GM19438 (cell line): ENCODE measurements around the gene GALNT6.
"Not testable (repeated sequence)": the region's sequence is repeated elsewhere in the genome, so short reads cannot be mapped to it uniquely, and the experiment has no call there.

Experiments used
- ATAC-seq: cut with Tn5 transposase; IDR thresholded peaks from one replicate; pipeline ENCODE4 v1.9.1; 2021; ENCODE audit warnings: low read depth; ENCODE audit not compliant: unreplicated experiment

Gene GALNT6

DNA sequence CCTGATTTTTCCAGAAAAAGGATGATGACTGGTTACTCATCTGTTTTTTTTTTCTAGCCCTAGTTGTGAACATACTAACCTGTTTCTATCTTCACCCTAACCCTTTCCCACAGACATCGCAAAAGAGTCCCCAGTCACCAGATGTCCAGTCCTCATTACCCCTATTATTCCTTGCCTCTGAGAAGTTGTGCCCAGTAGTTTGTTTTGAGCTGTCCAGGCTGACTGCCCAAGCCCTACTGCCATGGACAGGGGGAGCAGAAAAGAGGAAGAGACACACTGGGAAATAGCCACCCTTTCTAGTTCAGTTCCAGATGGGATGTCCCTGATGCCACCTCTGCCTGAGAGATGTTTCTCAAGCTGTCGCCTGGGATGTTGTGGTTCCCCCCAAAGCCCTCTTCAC is 30.9 kb downstream of the GALNT6 start:
- ATAC-seq: no peak

DNA sequence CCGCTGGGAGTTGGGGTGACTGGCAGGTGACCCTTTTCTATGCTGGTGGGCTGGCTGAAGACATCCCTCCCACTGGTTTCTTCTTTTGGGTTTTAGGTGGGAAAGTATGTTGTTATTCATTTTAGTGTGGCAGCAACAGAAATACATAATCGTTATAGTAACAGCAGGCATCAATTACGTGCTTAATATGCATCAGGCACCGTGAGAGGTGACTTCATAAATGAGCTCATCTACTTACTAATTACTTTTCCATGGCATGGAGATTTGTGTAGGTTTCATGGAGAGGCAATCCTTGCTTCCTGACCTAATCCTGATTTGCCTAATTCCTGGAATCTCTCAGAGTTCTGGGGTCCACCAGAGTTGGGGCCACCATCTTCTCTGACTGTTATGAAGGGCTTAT is 31.4 kb downstream of the GALNT6 start:
- ATAC-seq: no peak

DNA sequence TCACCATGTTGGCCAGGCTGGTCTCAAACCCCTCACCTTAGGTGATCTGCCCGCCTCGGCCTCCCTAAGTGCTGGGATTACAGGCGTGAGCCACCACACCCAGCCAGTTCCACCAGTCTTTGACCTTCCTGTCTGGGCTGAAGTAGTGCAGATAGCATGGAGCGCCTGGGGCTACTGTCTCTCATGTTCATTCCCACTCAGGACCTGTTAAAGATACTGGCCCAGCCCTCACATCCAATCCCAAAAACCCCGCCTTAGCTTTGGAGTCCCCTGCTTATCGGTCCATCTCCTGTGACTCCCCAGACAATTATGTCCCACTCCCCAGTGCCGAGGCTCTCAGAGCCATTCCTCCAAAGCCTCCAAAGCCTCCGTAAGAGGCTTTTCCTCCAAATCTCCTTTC is 32.7 kb downstream of the GALNT6 start:
- ATAC-seq: no peak

DNA sequence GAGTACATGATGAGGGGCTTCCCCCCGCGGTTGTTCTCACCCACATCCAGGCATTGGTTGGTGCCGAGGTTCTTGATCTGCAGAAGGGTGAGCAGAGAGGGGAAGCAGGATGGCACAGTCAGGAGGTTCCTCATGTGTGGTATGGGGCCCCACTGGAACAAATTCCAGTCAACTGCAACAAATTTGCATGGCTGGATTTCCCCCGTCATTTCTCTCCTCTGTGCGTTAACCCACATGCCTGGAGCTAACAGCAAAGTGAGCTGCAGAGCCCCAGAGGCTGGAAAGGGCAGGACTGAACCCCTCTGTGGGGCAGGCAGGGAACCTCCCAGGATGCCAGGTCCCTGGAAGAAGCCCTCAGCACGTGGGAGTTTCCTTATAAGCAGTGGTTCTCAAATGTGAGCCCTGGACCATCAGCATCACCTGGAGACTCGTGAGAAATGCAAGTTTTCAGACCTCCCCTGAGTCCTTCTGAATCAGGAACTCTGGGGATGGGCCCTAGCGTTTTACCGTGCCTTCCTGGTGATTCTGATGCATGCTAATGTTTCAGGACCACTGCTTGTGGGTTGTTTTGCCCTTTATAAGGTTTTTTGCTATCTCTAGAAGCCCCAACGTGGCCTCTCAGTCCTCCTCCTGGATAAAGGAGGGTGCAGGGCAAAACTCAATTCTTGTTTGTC is 33.7 kb downstream of the GALNT6 start:
- no peak for ATAC-seq

DNA sequence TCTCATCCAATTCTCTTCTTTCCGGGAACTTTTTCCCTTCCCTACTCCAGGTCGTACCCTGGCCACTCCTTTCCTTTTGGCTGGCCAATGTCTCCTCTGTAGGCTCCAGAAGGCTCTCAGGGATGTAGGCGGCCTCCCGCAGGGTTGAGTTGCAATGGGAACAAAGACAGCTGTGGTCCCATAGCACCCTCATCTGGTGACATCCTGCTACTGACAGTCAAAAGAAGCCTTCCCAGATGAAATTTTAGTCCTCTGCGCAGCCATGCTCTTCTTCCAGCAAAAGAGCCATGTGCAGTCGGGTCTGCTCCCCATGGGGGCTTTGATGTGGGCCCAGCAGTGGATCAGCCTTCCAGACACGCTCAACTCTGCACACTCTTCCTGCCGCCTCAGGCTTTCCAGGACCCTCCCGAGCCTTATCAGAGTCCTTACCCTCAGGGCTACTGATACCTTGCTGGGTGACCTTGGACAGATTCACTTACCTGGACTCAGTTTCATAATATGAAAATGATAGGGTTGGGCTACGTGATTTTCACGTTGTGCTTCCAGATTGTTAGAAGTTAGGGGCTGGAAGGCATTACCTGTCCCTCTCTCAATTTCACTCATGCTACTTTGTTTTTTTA is 39.2 kb downstream of the GALNT6 start:
- ATAC-seq: no peak

DNA sequence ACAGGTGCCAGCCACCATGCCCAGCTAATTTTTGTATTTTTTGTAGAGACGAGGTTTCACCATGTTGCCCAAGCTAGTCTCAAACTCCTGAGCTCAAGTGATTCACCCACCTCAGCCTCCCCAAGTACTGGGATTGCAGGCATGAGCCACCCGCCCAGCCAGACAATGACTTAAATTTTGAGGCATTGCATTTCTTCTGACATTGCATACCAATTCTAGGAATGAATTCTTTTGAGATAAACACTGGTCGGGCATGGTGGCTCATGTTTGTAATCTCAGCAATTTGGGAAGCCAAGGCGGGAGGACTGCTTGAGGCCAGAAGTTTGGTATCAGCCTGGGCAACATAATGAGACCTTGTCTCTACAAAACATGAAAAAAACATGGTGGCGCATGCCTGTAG is 42.2 kb downstream of the GALNT6 start:
- ATAC-seq: no peak

DNA sequence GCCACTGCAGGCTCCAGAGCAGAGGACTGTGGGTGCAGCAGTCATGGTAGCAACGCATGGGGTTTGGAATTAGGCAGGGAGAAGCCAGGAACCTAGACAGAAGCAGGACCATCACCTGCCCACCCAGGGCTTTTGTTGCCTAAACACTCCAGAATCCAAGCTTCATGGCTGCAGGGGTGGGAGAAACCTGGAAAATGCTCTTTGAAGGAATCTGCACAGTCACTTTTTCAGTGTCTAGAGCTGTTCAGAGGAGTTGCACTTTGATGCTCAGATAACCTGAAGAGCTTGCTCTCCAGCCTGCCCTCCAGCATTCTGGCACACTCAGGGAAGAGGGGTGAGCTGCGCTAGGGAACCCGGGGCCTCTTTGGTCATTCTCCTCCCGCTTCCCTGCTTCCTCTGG is 43.1 kb downstream of the GALNT6 start:
- no peak for ATAC-seq

DNA sequence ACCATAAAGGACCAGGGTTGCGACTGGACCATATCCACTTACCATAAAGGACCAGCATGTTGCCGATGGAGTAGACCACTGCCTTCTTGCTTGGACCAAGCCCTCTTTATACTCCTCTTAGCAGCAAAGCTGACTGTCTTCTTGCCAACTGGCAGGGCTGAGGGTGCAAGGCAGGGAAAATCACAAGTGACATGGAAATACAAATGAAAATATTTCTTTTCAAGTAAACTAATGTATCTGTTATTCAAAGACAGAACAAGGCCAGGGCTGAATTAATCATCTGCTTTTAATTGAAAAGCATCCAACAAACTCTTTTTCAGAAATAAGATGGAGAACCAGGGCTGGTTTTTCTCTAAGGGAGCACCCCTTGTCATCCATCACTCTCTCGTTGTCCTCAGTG is 44.6 kb downstream of the GALNT6 start, which contains the start of gene CELA1:
Gene CELA1 (minus strand): TSS at position 99 of the 400 bp plus-strand sequence. CDS start 41 bp downstream, at position 58.
- no peak for ATAC-seq

DNA sequence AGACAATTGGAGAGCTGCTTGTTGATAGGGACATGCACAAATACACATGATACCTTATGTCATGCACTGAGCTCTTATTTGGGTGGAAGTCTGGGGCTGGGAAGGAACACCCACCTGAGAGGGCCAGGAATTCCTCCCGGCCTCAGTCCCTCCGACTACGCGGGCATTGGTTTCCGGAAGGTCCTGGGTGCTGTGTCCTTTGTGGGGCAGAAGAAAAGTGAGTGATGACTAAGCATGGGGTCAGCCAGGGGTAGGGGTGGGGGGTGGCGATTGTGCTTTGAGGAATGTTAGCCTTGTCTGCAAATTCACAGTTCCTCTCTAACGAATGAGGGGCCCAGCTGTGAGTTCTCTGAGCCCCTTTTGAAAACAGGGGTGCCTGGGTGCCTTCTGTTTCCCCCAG is 45.5 kb downstream of the GALNT6 start:
- no peak for ATAC-seq

DNA sequence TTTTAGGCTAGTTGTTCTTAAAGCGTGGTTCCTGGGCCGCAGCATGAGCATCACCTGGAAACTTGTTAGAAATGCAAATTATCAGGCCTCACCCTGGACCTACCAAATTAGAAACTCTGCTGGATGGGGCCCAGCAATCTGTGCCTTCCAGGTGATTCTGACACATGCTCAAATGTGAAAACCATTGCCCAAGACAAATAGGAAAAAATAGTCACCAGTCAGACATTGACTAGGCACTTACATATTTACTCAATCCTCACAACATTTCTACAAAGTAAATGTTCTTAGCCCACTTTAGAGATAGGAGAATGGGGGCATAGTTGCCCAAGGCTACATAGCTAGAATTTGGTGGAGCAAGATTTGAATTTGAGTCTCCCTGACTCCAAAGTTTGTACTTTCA is 48.0 kb downstream of the GALNT6 start:
- ATAC-seq: no peak

DNA sequence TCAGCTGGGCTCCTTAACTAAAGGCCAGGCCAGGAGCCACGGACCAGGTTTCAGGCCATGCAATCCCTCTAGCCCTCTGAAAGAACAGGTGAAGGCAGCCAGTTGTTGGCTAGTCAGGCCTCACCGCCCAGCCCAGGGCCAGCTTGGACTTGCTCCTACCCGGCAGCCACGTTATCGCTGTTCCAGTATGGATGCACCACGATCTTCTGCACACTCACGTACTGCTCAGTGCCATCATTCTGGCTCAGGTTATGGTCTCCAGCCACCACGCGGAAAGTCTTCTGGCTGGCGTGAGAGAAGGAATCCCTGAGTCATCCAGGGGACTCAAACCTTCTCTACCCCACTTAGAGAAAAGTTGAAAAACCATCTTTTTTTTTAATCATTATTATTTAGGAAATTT is 48.8 kb downstream of the GALNT6 start:
- no peak for ATAC-seq

DNA sequence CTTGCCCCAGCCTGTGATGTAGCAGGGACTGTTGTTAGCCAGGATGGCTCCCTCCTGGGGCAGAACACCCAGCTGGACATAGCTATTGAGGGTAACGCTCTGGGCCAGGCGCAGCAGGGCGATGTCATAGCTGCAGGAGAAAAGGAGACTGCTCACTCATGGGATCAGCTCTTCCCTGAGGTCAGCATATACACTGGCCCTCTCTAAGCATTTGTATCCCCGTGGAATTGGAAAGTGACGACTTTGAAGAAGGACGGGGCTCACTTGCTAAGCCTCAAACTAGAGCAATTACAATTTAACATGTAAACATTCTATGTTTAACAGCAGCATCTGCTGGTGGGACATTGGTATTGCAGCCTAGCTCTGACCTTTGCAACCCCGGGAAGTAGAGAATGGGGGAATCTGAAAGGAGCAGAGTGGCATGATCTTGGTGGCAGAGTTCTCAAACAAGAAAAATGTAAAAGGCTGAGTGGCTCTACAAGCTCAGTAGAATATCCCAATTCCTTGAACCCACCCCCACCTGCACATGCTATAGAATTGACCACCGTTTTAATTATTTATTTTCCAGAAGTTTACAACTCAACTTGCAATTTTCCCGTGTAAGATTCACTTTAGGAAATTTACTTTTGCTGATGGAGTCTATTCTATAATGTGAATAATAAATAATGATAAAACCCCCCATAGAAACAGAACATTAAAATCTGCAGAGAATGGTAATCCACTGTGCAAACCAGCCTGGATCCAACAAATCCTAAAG is 49.8 kb downstream of the GALNT6 start:
- no peak for ATAC-seq

DNA sequence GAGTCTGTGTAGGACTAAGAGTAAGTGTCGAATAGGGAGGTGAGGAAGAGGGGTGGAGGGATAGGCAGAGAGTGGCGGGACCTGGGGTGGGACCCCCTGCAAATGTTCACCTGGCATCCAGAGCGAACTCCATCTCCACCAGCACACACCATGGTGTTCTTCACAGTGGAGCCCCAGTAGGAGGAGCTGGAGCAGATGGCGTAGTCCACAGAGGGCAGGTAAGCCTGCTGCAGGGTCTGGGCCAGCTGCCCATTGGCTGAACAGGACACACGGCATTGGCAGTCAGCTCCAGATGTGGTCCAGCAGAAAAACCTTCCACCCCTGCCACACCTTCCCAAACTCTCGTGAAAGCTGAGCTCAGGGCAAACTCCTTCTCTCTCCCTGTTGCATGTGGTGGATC is 51.5 kb downstream of the GALNT6 start:
- no peak for ATAC-seq

DNA sequence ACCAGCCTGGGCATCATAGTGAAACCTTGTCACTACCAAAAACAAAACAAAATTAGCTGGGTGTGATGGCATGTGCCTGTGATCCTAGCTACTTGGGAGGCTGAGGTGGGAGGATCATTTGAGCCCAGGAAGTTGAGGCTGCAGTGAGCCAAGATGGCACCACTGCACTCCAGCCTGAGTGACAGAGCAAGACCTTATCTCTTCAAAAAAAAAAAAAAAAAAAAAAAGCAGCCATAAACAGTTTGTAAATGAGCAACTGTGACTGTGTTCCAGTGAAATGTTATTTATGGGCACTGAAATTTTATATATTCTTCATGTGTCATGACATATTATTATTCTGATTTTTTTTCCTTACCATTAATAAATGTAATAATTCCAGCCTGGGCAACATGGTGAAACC is 53.9 kb downstream of the GALNT6 start:
- not testable (repeated sequence) for ATAC-seq

DNA sequence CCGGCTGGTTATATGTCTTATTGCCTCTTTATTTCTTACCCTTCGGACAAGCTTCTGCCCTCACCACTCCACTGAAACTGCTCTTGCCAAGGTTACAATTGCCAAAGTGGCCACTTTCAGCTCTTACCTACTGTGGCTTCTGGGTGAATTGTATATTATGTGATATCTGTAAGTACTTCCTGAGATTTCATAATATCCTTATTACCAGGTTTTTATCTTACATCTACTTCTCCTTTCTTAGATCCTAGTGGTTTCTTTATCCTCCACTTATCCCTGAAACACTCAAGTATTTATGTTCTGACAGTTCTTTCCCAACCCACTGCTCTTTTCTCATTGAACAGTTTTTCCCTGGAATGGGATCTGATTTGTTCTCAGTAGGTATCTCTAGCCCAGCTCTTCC is 55.3 kb downstream of the GALNT6 start:
- no peak for ATAC-seq

DNA sequence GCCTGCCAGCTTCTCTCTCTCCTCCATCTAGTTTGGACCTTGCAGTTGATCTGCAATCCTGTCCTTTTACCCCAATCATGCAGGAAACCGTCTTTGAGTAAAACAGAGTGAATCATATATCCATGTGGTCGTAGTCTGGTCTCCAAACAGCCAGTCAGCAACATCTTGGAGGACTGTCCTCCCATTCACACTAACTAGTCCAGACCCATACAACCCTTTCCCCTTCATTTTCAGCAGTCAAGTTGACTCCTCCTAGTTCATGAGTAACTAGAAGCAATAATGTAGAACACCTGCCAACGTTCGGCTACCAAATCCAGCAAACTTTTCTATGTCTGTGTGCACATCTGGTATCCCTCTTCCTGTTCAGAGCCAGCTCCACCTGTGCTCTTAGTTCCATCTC is 56.4 kb downstream of the GALNT6 start:
- no peak for ATAC-seq

DNA sequence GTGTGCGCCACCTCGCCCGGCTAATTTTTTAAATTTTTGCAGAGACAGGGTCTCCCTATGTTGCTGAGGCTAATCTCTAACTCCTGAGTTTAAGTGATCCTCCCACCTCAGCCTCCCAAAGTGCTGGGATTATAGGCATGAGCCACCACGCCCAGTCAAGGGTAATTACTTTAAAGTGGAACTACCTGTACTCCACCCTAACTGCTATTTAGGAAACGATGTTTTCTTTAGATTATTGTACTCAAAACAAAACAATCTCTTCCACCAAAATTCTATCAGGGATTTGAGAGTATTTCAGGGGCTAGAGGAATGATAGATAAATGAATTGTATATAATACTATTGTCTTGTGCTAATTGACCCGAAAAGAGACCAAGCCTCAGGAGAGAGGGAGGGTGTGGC is 57.7 kb downstream of the GALNT6 start:
- ATAC-seq: no peak

DNA sequence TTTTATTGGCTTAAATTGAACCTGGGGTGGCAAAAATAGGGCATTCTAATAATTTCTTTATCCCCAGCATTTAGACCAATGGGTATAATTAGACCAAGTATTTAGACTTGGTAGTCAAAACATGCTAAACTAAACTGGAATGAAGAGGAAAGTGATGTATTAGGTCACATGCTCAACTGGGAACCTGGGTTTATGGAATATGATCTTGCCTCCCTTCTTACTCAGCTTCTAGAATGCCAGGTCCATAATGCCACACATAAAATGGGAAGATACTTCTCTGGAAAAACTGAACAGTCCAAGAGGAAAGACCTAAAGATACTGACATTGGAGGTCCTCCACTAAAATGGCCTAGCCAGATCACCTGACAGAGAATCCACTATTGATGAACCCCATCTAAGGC is 61.0 kb downstream of the GALNT6 start:
- ATAC-seq: no peak

DNA sequence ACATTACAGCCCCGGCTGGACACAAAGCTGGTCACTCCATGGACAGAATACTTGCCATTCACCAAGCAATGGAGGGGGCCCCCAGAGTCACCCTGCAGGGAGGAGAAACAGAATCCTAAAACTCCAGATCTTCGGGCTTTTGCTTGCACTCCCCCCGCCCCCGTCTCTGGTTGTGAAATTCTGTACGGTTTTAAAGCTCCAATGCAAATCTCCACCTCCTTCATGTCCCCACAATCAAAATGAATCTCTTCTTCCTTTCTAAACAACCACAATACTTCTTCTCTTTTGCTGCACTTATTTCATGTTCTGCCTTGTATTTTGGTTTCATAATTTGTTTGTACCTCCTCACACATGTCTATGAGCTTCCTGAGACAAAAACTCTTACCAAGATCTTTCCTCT is 61.5 kb downstream of the GALNT6 start:
- ATAC-seq: no peak

DNA sequence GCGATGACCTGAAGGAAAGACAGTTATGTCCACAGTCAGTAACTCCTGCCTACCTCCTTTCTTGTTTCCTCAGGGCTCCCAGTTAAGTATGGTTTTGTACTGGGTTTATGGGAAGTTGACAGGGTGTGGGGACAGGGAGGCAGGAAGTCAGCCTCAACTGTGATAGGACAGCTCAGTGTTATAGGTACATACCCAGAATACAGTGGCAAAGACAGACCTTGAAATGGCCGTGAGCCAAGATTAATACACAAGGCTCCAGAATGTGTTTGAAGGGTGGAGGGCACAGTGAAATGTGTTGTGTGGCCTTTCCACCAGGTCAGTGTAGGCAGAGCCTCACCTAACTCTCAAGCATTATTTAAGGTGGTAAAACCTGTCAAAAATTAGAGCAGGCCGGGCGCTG is 62.6 kb downstream of the GALNT6 start:
- no peak for ATAC-seq

DNA sequence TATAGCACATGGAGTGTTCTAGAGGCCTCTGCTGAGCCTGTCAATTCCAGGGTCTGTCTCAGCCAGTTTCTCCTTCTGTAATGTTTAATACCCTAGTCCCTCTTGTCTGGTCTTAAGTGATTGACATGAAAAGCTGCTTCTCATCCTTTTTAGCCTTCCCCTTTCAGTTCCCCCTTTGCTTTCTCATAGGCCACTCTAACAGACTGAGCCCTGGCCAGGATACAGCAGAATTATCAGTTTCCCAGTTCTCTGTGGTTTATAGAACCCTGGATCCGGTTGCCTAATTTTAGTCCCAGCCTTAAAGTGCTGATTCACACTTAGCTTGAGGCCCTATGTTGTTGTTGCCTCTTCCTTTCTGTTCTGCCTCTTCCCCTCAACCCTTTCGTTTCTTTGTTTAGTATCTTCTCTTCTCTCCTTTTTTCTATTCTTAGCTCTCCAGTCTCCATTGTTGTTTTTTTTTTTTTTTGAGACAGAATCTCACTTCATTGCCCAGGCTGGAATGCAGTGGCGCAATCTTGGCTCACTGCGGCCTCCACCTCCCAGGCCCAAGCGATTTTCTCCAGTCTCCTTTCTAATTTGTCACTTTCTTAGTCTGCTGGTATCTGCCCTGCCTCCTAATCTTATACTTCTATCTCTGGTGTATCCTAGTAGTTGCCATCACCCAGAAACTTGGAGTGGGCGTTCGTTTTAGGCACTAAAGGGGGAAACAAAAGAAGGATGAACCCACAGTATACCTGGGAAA is 64.3 kb downstream of the GALNT6 start:
- peak; percentile 49 for ATAC-seq
